Fibroblast of upper back skin (primary cell): ENCODE measurements around the gene PRICKLE2.

Experiments used
- DNase-seq: peaks from one replicate; pipeline ENCODE4 v3.0.0-alpha.2; 2013

Gene PRICKLE2

GRCh38 chr3:64067506-64068346, 157.5 kb downstream of the PRICKLE2 start:
- DNase-seq, result no peak

GRCh38 chr3:64064804-64065203, 160.5 kb downstream of the PRICKLE2 start:
- DNase-seq, result no peak

GRCh38 chr3:64063983-64064438, 161.3 kb downstream of the PRICKLE2 start:
- DNase-seq, result no peak

GRCh38 chr3:64063207-64063982, 161.9 kb downstream of the PRICKLE2 start:
- peak; percentile 26 for DNase-seq

GRCh38 chr3:64061628-64062027, 163.6 kb downstream of the PRICKLE2 start:
- no peak for DNase-seq

- DNase-seq, result peak; percentile 38
These were observed 165.6 kb downstream of the PRICKLE2 start for GRCh38 chr3:64059484-64060175.

GRCh38 chr3:64058566-64058965, 166.7 kb downstream of the PRICKLE2 start:
- no peak for DNase-seq

GRCh38 chr3:64057231-64057630, 168.0 kb downstream of the PRICKLE2 start:
- DNase-seq, result no peak

- DNase-seq, result peak; percentile 90
These were observed 168.6 kb downstream of the PRICKLE2 start for GRCh38 chr3:64056606-64057180.

- DNase-seq, result no peak
These were observed 170.2 kb downstream of the PRICKLE2 start for GRCh38 chr3:64055076-64055475.

- no peak for DNase-seq
These were observed 170.8 kb downstream of the PRICKLE2 start for GRCh38 chr3:64054488-64054887.

- no peak for DNase-seq
These were observed 171.7 kb downstream of the PRICKLE2 start for GRCh38 chr3:64053581-64053980.

- DNase-seq, result no peak
These were observed 172.1 kb downstream of the PRICKLE2 start for GRCh38 chr3:64053117-64053516.

GRCh38 chr3:64049832-64050231, 175.4 kb downstream of the PRICKLE2 start:
- DNase-seq, result no peak

GRCh38 chr3:64049136-64049535, 176.1 kb downstream of the PRICKLE2 start:
- peak; percentile 65 for DNase-seq

- DNase-seq, result no peak
These were observed 176.6 kb downstream of the PRICKLE2 start for GRCh38 chr3:64048631-64049061.

- no peak for DNase-seq
These were observed 177.5 kb downstream of the PRICKLE2 start for GRCh38 chr3:64047787-64048186.

GRCh38 chr3:64046996-64047594, 178.2 kb downstream of the PRICKLE2 start:
- DNase-seq, result no peak

- DNase-seq, result no peak
These were observed 178.7 kb downstream of the PRICKLE2 start for GRCh38 chr3:64046592-64046991.

GRCh38 chr3:64042952-64043351, 182.3 kb downstream of the PRICKLE2 start:
- no peak for DNase-seq
